Measurements from ENCODE around the gene SLC16A12. TPM values are rescaled to one million over a fixed set of nuclear protein-coding genes. Genes with fewer than 3 reads are reported as not detected.

Gene SLC16A12
- total RNA-seq, 1 experiment from 2014 or later: 10.9 TPM

- TF ChIP-seq FOXP4 (CRISPR knock-in tag; IDR thresholded peaks at IDR 0.05) (no peak), KAT7 (CRISPR knock-in tag; IDR thresholded peaks at IDR 0.05; ENCODE audit: borderline replicate concordance) (no peak), AFF4 (CRISPR knock-in tag; IDR thresholded peaks at IDR 0.05; ENCODE audit: borderline replicate concordance) (no peak), IRF1 (CRISPR knock-in tag; IDR thresholded peaks at IDR 0.05) (no peak), JAZF1 (CRISPR knock-in tag; IDR thresholded peaks at IDR 0.05) (no peak)
Measured at GRCh38 chr10:89389254-89389653, 146.1 kb downstream of the SLC16A12 start (continued).

GRCh38 chr10:89388806-89389205, 146.6 kb downstream of the SLC16A12 start:
- no peaks in the 10 kb centered on the region for H3K36me3 Mint-ChIP-seq
- TF ChIP-seq NFATC4 (CRISPR knock-in tag; IDR thresholded peaks at IDR 0.05) (no peak), FOXJ3 (CRISPR knock-in tag; IDR thresholded peaks at IDR 0.05; ENCODE audit: borderline replicate concordance) (no peak), ETV6 (CRISPR knock-in tag; IDR thresholded peaks at IDR 0.05) (no peak), ZNF317 (CRISPR knock-in tag; IDR thresholded peaks at IDR 0.05; ENCODE audit: borderline replicate concordance, low read depth) (no peak), SMAD3 (CRISPR knock-in tag; IDR thresholded peaks at IDR 0.05; ENCODE audit: borderline replicate concordance) (no peak), ZSCAN18 (CRISPR knock-in tag; IDR thresholded peaks at IDR 0.05) (no peak), AFF4 (CRISPR knock-in tag; IDR thresholded peaks at IDR 0.05; ENCODE audit: borderline replicate concordance) (no peak), IRF2 (CRISPR knock-in tag; IDR thresholded peaks at IDR 0.05; ENCODE audit: borderline replicate concordance, low read depth) (no peak), ZNF138 (CRISPR knock-in tag; conservative IDR thresholded peaks at IDR 0.05) (no peak), ESRRA (CRISPR knock-in tag; IDR thresholded peaks at IDR 0.05; ENCODE audit: borderline replicate concordance) (no peak), ZNF219 (CRISPR knock-in tag; IDR thresholded peaks at IDR 0.05; ENCODE audit: borderline replicate concordance) (no peak), SOX15 (CRISPR knock-in tag; IDR thresholded peaks at IDR 0.05) (no peak)

More at GRCh38 chr10:89388806-89389205, 146.6 kb downstream of the SLC16A12 start:
- Mint-ChIP-seq H3K4me1 (peaks cover 21% of the 10 kb centered on the region), H3K4me3 (no peak overlapping the region), H3K27me3 (ENCODE audit: low read depth) (no peaks in the 10 kb centered on the region), H3K9me3 (no peaks in the 10 kb centered on the region), H3K27ac (no peak overlapping the region; the same call in 1 of the 2 replicates)
- CTCF ChIA-PET: interaction anchor here (0.5 to 1.3 kb wide), 12 partner anchors 8 to 173 kb away, joined by 3 to 11 read pairs (median 3); no protein-coding TSS in a partner anchor
- POLR2A ChIA-PET: no interaction called here
- no peak for ATAC-seq
- DNase-seq (ENCODE audit: low spot score): no peak
